HepG2 (cell line): Measurements from ENCODE around the gene ZBTB20. TPM values are rescaled to one million over a fixed set of nuclear protein-coding genes. Genes with fewer than 3 reads are reported as not detected.
A peak's percentile ranks its signal among the peaks of the same experiment; 100 is the strongest.

ENCODE experiments used
- ASH2L ChIP-seq: fragments of 300-600, 200-600 bp; sonication (generic); IDR thresholded peaks from 2 replicates; pipeline ENCODE4 v1.7.0; 2017; ENCODE audit warnings: low read depth, mild to moderate bottlenecking, moderate library complexity, mixed read lengths, low read length; ENCODE audit not compliant: insufficient read length
- ATF3 ChIP-seq: sonication (generic); formaldehyde crosslinking; IDR thresholded peaks from 2 replicates; pipeline ENCODE4 v1.4.0; 2020; ENCODE audit warnings: missing genetic modification reagents
- CHD4 ChIP-seq: fragments of 200-600 bp; sonication (generic); IDR thresholded peaks from 2 replicates; pipeline ENCODE4 v1.7.0; 2017; ENCODE audit warnings: mild to moderate bottlenecking, low read length, borderline replicate concordance
- ELK4 ChIP-seq: sonication (generic); formaldehyde crosslinking; IDR thresholded peaks from 2 replicates; pipeline ENCODE4 v1.9.0; 2021; ENCODE audit warnings: missing genetic modification reagents, borderline replicate concordance
- FOXA3 ChIP-seq: IDR thresholded peaks from 2 replicates; pipeline ENCODE4 v1.6.1; 2016; ENCODE audit warnings: missing genetic modification reagents, missing compliant biosample characterization
- GTF3A ChIP-seq: sonication (generic); formaldehyde crosslinking; conservative IDR thresholded peaks from 2 replicates; pipeline ENCODE4 v1.4.0; 2020; ENCODE audit warnings: mild to moderate bottlenecking, missing genetic modification reagents
- LCORL ChIP-seq, 2 experiments: fragments of 450-650 bp in 1 of 2; sonication (generic) in 1 of 2; formaldehyde crosslinking in 1 of 2; IDR thresholded peaks; 2 replicates each; pipeline versions ENCODE4 v1.5.0 to v1.6.1; 2017 to 2020; ENCODE audit warnings: antibody characterized with exemption in 1 of 2, missing genetic modification reagents in 1 of 2
- MLXIP ChIP-seq: sonication (generic); formaldehyde crosslinking; IDR thresholded peaks from 2 replicates; pipeline ENCODE4 v1.9.0; 2021; ENCODE audit warnings: missing genetic modification reagents, borderline replicate concordance
- MYC ChIP-seq: sonication (generic); formaldehyde crosslinking; IDR thresholded peaks from 2 replicates; pipeline ENCODE4 v1.9.0; 2021; ENCODE audit warnings: missing genetic modification reagents, borderline replicate concordance
- NBN ChIP-seq: fragments of 450-650 bp; conservative IDR thresholded peaks from 2 replicates; pipeline ENCODE4 v1.6.1; 2017
- POLR2AphosphoS5 ChIP-seq: IDR thresholded peaks from 2 replicates; pipeline ENCODE4 v1.6.1; 2012; ENCODE audit warnings: low read depth, low read length
- RELA ChIP-seq: sonication (generic); formaldehyde crosslinking; IDR thresholded peaks from 2 replicates; pipeline ENCODE4 v1.4.0; 2020; ENCODE audit warnings: missing genetic modification reagents
- SALL2 ChIP-seq: sonication (generic); formaldehyde crosslinking; IDR thresholded peaks from 2 replicates; pipeline ENCODE4 v1.8.1; 2023; ENCODE audit warnings: mild to moderate bottlenecking, missing genetic modification reagents, inconsistent platforms
- SAP130 ChIP-seq: IDR thresholded peaks from 2 replicates; pipeline ENCODE4 v1.6.1; 2016; ENCODE audit warnings: low read depth
- SNAI1 ChIP-seq: sonication (generic); formaldehyde crosslinking; IDR thresholded peaks from 2 replicates; pipeline ENCODE4 v1.5.0; 2020; ENCODE audit warnings: mild to moderate bottlenecking, missing genetic modification reagents, borderline replicate concordance
- TRAFD1 ChIP-seq: sonication (generic); formaldehyde crosslinking; IDR thresholded peaks from 2 replicates; pipeline ENCODE4 v1.5.1; 2020; ENCODE audit warnings: missing genetic modification reagents, mild to moderate bottlenecking, borderline replicate concordance
- TRIM22 ChIP-seq: fragments of 450-650 bp; IDR thresholded peaks from 2 replicates; pipeline ENCODE4 v1.6.1; 2017
- ZFP36 ChIP-seq: fragments of 150-350 bp; IDR thresholded peaks from 2 replicates; pipeline ENCODE4 v1.6.1; 2018; ENCODE audit warnings: borderline replicate concordance, low read length, low read depth; ENCODE audit not compliant: partially characterized antibody
- ZFYVE20 ChIP-seq: sonication (generic); formaldehyde crosslinking; IDR thresholded peaks from 2 replicates; pipeline ENCODE4 v1.8.0; 2023; ENCODE audit warnings: low read depth, mild to moderate bottlenecking, moderate library complexity, missing genetic modification reagents, borderline replicate concordance
- ZNF580 ChIP-seq: IDR thresholded peaks from 2 replicates; pipeline ENCODE4 v1.6.1; 2016; ENCODE audit warnings: low read depth, borderline replicate concordance
- ZNF629 ChIP-seq: sonication (generic); formaldehyde crosslinking; conservative IDR thresholded peaks from 2 replicates; pipeline ENCODE4 v1.5.0; 2020; ENCODE audit warnings: missing genetic modification reagents
- ZNF660 ChIP-seq: sonication (generic); formaldehyde crosslinking; IDR thresholded peaks from 2 replicates; pipeline ENCODE4 v1.5.1; 2020; ENCODE audit warnings: mild to moderate bottlenecking, low read depth, missing genetic modification reagents, borderline replicate concordance
- ZNF75D ChIP-seq: sonication (generic); formaldehyde crosslinking; IDR thresholded peaks from 2 replicates; pipeline ENCODE4 v1.8.1; 2023; ENCODE audit warnings: missing genetic modification reagents, mild to moderate bottlenecking, borderline replicate concordance
- polyA plus RNA-seq, 8 experiments: library from polyadenylated mRNA; depleted of rRNA in 3 of 8; stranded (reverse) in 7 of 8; unstranded in 1 of 8; fragments of >200 nt; fragmentation: Illumina TruSeq in 4 of 8; extraction: Trizol in 4 of 8; gene quantifications; 2 replicates each; pipeline versions ENCODE4 v1.2.1 to v1.2.3, GENCODE V29; 2011 to 2016; ENCODE audit warnings: low read depth in 4 of 8, missing spikeins in 1 of 8, mixed read lengths in 1 of 8; ENCODE audit not compliant: insufficient read depth in 1 of 8
- total RNA-seq, 5 experiments: library from RNA; depleted of rRNA; stranded (reverse); fragments of >200 nt; fragmentation: Illumina TruSeq; extraction: Trizol; gene quantifications; 2 replicates each; pipeline ENCODE4 v1.2.3, GENCODE V29; 2016; ENCODE audit warnings: low read depth in 1 of 5

ZBTB20 gene
- total and polyA plus RNA-seq, 2 of the 13 experiments (the other 11 are each of a cell fraction or from before 2014, with no cell fraction given): 1.9 to 8.8 TPM

- TF ChIP-seq TRAFD1 (CRISPR knock-in tag) (no peak), SNAI1 (CRISPR knock-in tag) (0 out of 2 replicates have a peak, but pooled peaks have one; percentile 30), ZNF660 (CRISPR knock-in tag) (no peak), FOXA3 (peak; percentile 14; the same call in 1 of the 2 replicates), ZFP36 (no peak), TRIM22 (no peak), ELK4 (CRISPR knock-in tag) (no peak), POLR2AphosphoS5 (no peak), MLXIP (CRISPR knock-in tag) (no peak), SAP130 (no peak), LCORL (IDR thresholded peaks at IDR 0.05) (no peak), LCORL (CRISPR knock-in tag; IDR thresholded peaks at IDR 0.05) (peak; percentile 58; the same call in 1 of the 2 replicates), MYC (CRISPR knock-in tag) (no peak), ASH2L (peak; percentile 63), RELA (CRISPR knock-in tag) (no peak), ZNF75D (CRISPR knock-in tag) (no peak), ZNF629 (CRISPR knock-in tag) (peak; percentile 60; the same call in 1 of the 2 replicates), GTF3A (CRISPR knock-in tag) (no peak), SALL2 (CRISPR knock-in tag) (no peak), NBN (no peak), ATF3 (CRISPR knock-in tag) (no peak), ZNF580 (no peak), ZFYVE20 (CRISPR knock-in tag) (no peak), CHD4 (0 out of 2 replicates have a peak, but pooled peaks have one; percentile 36)
Observed at GRCh38 chr3:114892880-114893279, 254.2 kb downstream of the ZBTB20 start (continued).
